Measurements from ENCODE around the gene TUBA4A.

Gene TUBA4A

GRCh38 chr2:219253753-219254589, at the start of gene TUBA4A:
Gene TUBA4A, minus strand, starts transcription at chr2:219253918. Its CDS starts 60 bp downstream, at chr2:219253858.
- Histone ChIP-seq H3K4me3 (ENCODE audit: low read depth in 1 of 2, low read length in 2 of 2) (peak within 1 kb of the TSS; percentile 78 to 82), H3K27ac (ENCODE audit: low read depth, low read length) (peak within 1 kb of the TSS; percentile 75), H3K36me3 (ENCODE audit: insufficient read depth, low read length) (peaks cover 9% of the 10 kb centered on the region), H3K27me3 (ENCODE audit: control insufficient read depth in 1 of 2, insufficient read depth in 2 of 2, low read length in 2 of 2) (no peaks in the 10 kb centered on the region), H3K9me3 (ENCODE audit: low read length) (no peaks in the 10 kb centered on the region), H3K9ac (ENCODE audit: low read length) (peak within 1 kb of the TSS; percentile 57), H3K4me1 (ENCODE audit: insufficient read depth, low read length) (peaks cover 41% of the 10 kb centered on the region)

- peaks cover 4% of the 10 kb centered on the region for H3K4me1 ChIP-seq (ENCODE audit: insufficient read depth, low read length)
- no peak overlapping the region for H3K4me3 ChIP-seq (ENCODE audit: low read depth in 1 of 2, low read length in 2 of 2)
- no peaks in the 10 kb centered on the region for H3K36me3 ChIP-seq (ENCODE audit: insufficient read depth, low read length)
- no peak overlapping the region for H3K27ac ChIP-seq (ENCODE audit: low read depth, low read length)
- H3K9me3 ChIP-seq (ENCODE audit: low read length) = no peaks in the 10 kb centered on the region
- peaks cover 5 to 20% of the 10 kb centered on the region in 2 donors for H3K27me3 ChIP-seq (ENCODE audit: control insufficient read depth in 1 of 2, insufficient read depth in 2 of 2, low read length in 2 of 2)
- H3K9ac ChIP-seq (ENCODE audit: low read length) = no peak overlapping the region
Measured at GRCh38 chr2:219302412-219302968, 48.8 kb upstream of the TUBA4A start.

DNA sequence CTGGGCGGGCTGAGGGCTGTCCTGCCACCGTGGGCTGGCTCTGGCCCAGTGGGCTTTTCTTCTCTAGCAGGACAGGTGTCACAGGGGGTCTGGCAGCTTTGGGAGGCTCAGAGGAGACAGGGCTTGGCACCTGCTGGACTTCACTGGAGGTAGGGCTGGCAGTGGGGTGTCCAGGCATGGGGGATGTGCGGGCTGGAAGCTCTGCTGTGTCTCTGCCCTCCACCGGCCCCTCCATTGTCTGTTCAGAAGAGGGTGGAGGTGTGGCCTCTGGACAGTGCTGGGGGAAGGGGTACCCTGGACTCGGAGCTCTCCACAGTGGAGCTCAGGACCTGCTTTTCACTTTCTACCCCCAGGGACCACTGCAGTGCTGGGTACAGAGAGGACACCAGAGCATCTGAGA, 46.3 kb upstream of the TUBA4A start:
- H3K27me3 ChIP-seq (ENCODE audit: control insufficient read depth in 1 of 2, insufficient read depth in 2 of 2, low read length in 2 of 2) = peaks cover 0 to 15% of the 10 kb centered on the region in 2 donors
- H3K27ac ChIP-seq (ENCODE audit: low read depth, low read length) = no peak overlapping the region
- no peaks in the 10 kb centered on the region for H3K36me3 ChIP-seq (ENCODE audit: insufficient read depth, low read length)

GRCh38 chr2:219299372-219299760, 45.6 kb upstream of the TUBA4A start:
- Histone ChIP-seq H3K4me1 (ENCODE audit: insufficient read depth, low read length) (peaks cover 9% of the 10 kb centered on the region), H3K4me3 (ENCODE audit: low read depth in 1 of 2, low read length in 2 of 2) (no peak overlapping the region), H3K9me3 (ENCODE audit: low read length) (no peaks in the 10 kb centered on the region), H3K9ac (ENCODE audit: low read length) (no peak overlapping the region), H3K36me3 (ENCODE audit: insufficient read depth, low read length) (no peaks in the 10 kb centered on the region), H3K27me3 (ENCODE audit: control insufficient read depth in 1 of 2, insufficient read depth in 2 of 2, low read length in 2 of 2) (peaks cover 0 to 15% of the 10 kb centered on the region in 2 donors), H3K27ac (ENCODE audit: low read depth, low read length) (no peak overlapping the region)

More for the DNA sequence above, 46.3 kb upstream of the TUBA4A start:
- peaks cover 8% of the 10 kb centered on the region for H3K4me1 ChIP-seq (ENCODE audit: insufficient read depth, low read length)
- no peak overlapping the region for H3K9ac ChIP-seq (ENCODE audit: low read length)
- no peak overlapping the region for H3K4me3 ChIP-seq (ENCODE audit: low read depth in 1 of 2, low read length in 2 of 2)
- H3K9me3 ChIP-seq (ENCODE audit: low read length) = no peaks in the 10 kb centered on the region

DNA sequence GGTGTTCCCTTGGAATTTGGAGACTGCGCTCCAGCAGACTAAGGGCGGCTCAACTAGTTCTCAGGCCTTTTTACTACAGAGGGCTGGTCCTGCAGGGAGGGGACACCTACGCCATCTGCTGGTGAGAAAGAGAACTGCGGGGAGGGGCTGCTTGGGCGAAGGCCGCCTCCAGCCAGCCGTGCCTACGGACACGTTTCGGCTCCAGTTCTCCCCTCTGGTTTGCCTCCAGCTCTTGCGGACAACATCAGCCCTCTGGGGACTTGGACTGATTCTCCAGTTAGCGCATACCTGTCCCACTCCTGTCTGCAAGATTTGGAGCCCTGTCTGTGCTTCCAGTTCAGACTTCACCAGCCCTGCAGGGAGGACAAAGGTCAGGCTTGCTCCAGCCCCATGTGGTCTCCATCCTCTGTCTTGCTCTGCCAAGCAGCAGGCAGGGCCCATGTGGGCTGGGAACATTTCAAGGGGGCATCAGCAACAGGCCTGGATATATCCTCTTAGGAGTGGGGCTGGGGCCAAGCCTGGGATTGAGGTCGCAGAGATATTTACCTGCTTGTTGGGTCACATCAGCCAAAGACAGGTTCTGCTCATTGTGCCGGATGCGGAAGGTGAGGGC, 45.1 kb upstream of the TUBA4A start:
- no peak overlapping the region for H3K9ac ChIP-seq (ENCODE audit: low read length)
- H3K27me3 ChIP-seq (ENCODE audit: control insufficient read depth in 1 of 2, insufficient read depth in 2 of 2, low read length in 2 of 2) = peaks cover 0 to 15% of the 10 kb centered on the region in 2 donors
- no peak overlapping the region for H3K4me3 ChIP-seq (ENCODE audit: low read depth in 1 of 2, low read length in 2 of 2)
- no peaks in the 10 kb centered on the region for H3K9me3 ChIP-seq (ENCODE audit: low read length)
- H3K27ac ChIP-seq (ENCODE audit: low read depth, low read length) = no peak overlapping the region
- H3K36me3 ChIP-seq (ENCODE audit: insufficient read depth, low read length) = no peaks in the 10 kb centered on the region
- H3K4me1 ChIP-seq (ENCODE audit: insufficient read depth, low read length) = peaks cover 14% of the 10 kb centered on the region

DNA sequence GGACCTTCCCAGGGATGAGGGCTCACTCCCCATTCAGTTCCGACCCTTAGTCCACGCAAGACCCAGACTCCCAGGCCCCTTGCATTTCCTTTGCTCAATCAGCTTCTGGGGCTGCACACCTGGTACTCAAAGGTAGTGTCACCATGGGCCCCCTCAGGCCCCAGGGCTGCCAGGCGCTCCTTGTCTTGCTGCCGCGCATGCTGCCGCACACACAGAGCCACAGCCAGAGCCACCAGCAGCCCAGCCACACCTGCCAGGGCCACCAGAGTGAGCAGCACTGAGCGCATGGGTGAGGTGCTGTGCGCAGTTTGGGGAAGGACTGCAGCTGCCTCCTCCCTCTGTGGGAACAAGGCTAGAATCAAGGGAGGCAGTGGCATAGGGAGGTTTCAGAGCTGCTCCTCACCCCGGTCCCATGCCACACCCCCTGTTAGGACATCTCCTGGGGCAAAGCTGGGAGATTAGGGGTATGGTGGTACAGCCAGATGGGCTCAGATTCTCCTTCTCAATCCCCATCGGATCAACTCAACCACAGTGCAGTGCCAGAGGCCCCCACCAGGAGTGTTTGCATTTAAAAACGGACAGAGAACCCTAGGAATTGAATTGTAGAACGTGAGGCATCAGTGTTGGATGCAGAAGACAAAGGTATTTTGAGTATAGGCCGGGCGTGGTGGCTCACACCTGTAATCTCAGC, 44.2 kb upstream of the TUBA4A start:
- no peak overlapping the region for H3K4me3 ChIP-seq (ENCODE audit: low read depth in 1 of 2, low read length in 2 of 2)
- peaks cover 14% of the 10 kb centered on the region for H3K4me1 ChIP-seq (ENCODE audit: insufficient read depth, low read length)
- H3K9me3 ChIP-seq (ENCODE audit: low read length) = no peaks in the 10 kb centered on the region
- H3K36me3 ChIP-seq (ENCODE audit: insufficient read depth, low read length) = no peaks in the 10 kb centered on the region
- H3K27ac ChIP-seq (ENCODE audit: low read depth, low read length) = no peak overlapping the region
- no peak overlapping the region for H3K9ac ChIP-seq (ENCODE audit: low read length)
- peaks cover 0 to 15% of the 10 kb centered on the region in 2 donors for H3K27me3 ChIP-seq (ENCODE audit: control insufficient read depth in 1 of 2, insufficient read depth in 2 of 2, low read length in 2 of 2)

DNA sequence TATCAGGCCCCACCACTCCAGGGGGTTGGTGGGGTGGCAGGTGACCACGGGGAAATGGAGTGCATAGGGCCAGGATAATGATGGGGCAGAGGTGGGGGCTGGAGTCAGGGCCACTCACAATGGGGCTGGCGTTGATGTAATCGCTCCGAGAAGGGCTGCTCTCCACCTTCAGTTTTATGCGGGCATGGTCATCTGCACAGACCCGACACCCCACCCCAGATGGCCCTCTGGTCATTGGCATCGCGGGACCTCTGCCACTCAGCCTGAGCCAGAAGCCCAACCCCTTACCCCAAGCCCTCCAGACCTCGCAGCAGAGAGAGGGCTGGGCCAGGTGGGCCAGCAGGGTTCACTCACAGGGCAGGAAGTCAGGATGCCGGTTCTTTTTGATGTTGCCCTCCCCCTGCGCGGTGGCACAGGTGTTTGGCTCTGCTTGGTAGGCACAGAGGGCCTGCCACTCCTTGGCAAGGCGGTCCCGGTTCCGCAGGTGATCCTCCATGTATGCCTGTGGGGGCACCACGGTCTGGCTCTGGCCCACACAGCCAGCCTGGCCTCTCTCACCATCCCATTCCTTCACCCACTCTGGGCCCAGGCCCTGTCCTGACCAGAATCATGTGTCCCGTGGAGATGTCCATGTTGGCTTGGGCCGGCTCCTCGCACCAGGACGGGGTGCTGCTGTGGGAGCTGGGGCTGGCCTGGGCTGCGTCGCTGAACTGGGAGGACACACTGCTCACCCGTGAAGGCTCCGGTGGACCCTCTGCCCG, 43.1 kb upstream of the TUBA4A start:
- Histone ChIP-seq H3K4me1 (ENCODE audit: insufficient read depth, low read length) (peaks cover 14% of the 10 kb centered on the region), H3K27me3 (ENCODE audit: control insufficient read depth in 1 of 2, insufficient read depth in 2 of 2, low read length in 2 of 2) (peaks cover 0 to 7% of the 10 kb centered on the region in 2 donors), H3K36me3 (ENCODE audit: insufficient read depth, low read length) (no peaks in the 10 kb centered on the region), H3K9ac (ENCODE audit: low read length) (no peak overlapping the region), H3K27ac (ENCODE audit: low read depth, low read length) (no peak overlapping the region), H3K4me3 (ENCODE audit: low read depth in 1 of 2, low read length in 2 of 2) (no peak overlapping the region), H3K9me3 (ENCODE audit: low read length) (no peaks in the 10 kb centered on the region)

- Histone ChIP-seq H3K4me1 (ENCODE audit: insufficient read depth, low read length) (peaks cover 14% of the 10 kb centered on the region), H3K27me3 (ENCODE audit: control insufficient read depth in 1 of 2, insufficient read depth in 2 of 2, low read length in 2 of 2) (peaks cover 0 to 7% of the 10 kb centered on the region in 2 donors), H3K9me3 (ENCODE audit: low read length) (no peaks in the 10 kb centered on the region), H3K4me3 (ENCODE audit: low read depth in 1 of 2, low read length in 2 of 2) (no peak overlapping the region), H3K36me3 (ENCODE audit: insufficient read depth, low read length) (no peaks in the 10 kb centered on the region), H3K27ac (ENCODE audit: low read depth, low read length) (no peak overlapping the region), H3K9ac (ENCODE audit: low read length) (no peak overlapping the region)
Measured at GRCh38 chr2:219296142-219296541, 42.4 kb upstream of the TUBA4A start.

GRCh38 chr2:219294356-219295351, 40.9 kb upstream of the TUBA4A start:
- H3K36me3 ChIP-seq (ENCODE audit: insufficient read depth, low read length) = no peaks in the 10 kb centered on the region
- H3K27ac ChIP-seq (ENCODE audit: low read depth, low read length) = peak overlapping the region; percentile 58
- peak overlapping the region; percentile 52 to 61 for H3K4me3 ChIP-seq (ENCODE audit: low read depth in 1 of 2, low read length in 2 of 2)
- H3K27me3 ChIP-seq (ENCODE audit: control insufficient read depth in 1 of 2, insufficient read depth in 2 of 2, low read length in 2 of 2) = no peaks in the 10 kb centered on the region
- peaks cover 20% of the 10 kb centered on the region for H3K4me1 ChIP-seq (ENCODE audit: insufficient read depth, low read length)
- no peaks in the 10 kb centered on the region for H3K9me3 ChIP-seq (ENCODE audit: low read length)
- H3K9ac ChIP-seq (ENCODE audit: low read length) = peak overlapping the region; percentile 34

GRCh38 chr2:219293736-219294231, 40.1 kb upstream of the TUBA4A start:
- Histone ChIP-seq H3K27me3 (ENCODE audit: control insufficient read depth in 1 of 2, insufficient read depth in 2 of 2, low read length in 2 of 2) (no peaks in the 10 kb centered on the region), H3K36me3 (ENCODE audit: insufficient read depth, low read length) (no peaks in the 10 kb centered on the region), H3K27ac (ENCODE audit: low read depth, low read length) (no peak overlapping the region), H3K4me1 (ENCODE audit: insufficient read depth, low read length) (peaks cover 23% of the 10 kb centered on the region), H3K4me3 (ENCODE audit: low read depth in 1 of 2, low read length in 2 of 2) (peak overlapping the region in 1 of 2 donors; percentile 52), H3K9ac (ENCODE audit: low read length) (no peak overlapping the region), H3K9me3 (ENCODE audit: low read length) (no peaks in the 10 kb centered on the region)

All from muscle layer of colon (tissue), 2 donors.